Measurements from ENCODE around the gene FKBP5.
"Not testable (repeated sequence)": the region's sequence is repeated elsewhere in the genome, so short reads cannot be mapped to it uniquely, and the experiment has no call there.

Gene FKBP5

DNA sequence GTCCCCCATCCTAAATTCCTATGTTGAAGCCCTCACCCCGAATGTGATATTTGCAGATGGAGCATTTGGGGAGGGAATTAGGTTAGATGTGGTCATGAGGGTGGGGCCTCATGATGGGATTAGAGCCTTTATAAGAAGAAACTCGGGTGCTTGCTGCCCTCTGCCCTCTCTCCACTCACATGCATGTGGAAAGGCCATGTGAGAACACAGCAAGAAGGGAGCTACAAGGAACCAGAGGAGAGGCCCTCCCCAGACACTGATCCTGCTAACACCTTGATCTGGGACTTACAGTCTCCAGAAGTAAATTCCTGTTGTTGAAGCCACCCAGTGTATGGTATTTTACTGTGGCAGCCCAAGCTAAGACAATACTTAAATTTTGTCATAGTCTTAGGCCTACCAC, 106.4 kb downstream of the FKBP5 start:
- no peak for DNase-seq

DNA sequence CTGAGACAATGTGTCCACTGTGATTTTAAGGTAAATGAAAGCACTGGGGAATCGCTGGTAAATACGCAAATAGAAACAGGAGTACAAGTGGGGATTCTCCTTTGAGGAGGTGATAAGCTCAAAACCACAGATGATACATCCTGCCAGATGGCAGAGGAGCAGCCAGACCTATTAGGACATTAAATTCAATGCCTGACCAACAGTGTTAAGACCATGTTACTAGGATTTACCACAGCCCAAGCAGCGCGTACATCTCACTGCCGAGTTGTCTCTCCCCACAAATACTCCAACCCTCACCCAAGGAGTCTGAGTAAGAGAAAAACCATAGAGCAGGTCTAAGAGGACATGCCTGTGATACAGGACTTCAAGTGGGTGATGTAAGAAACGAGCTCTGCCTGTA, 107.1 kb downstream of the FKBP5 start:
- DNase-seq: no peak

DNA sequence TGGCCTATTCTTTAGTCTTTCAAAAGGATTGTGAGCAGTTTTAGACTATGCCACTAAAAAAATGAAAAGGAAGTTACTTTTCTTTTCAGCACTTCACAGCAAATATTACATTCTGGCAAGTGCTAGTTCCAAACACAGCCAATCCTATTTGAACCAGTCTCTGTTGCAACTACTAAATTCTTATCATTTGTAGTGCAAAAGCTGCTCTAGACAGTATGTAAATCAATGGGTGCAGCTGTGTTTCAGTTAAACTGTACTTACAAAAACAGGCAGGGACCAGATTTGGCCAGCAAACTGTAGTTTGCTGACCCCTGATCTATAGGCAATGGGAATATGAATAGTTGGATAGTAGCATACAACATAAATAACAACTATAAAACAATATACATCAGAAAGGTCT, 107.9 kb downstream of the FKBP5 start:
- no peak for DNase-seq

DNA sequence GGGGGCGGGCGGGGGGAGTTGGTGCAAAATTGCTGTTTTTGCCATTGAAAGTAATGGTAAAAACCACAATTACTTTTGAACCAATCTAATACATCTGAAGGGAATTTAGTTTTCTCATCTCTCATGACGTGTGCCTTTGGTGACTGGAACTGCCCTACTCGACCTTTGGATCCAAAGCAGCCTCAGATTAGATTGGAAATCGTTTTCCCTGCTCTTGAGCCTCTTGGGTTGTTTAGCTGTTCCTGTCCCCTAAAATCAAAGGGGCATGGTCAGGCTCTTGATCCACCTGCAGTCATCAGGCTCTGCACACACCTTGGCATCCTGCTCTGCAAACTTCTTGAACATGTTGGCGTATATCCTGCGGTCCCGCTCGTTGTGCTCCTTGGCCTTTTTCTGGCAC, 112.0 kb downstream of the FKBP5 start:
- DNase-seq: no peak

DNA sequence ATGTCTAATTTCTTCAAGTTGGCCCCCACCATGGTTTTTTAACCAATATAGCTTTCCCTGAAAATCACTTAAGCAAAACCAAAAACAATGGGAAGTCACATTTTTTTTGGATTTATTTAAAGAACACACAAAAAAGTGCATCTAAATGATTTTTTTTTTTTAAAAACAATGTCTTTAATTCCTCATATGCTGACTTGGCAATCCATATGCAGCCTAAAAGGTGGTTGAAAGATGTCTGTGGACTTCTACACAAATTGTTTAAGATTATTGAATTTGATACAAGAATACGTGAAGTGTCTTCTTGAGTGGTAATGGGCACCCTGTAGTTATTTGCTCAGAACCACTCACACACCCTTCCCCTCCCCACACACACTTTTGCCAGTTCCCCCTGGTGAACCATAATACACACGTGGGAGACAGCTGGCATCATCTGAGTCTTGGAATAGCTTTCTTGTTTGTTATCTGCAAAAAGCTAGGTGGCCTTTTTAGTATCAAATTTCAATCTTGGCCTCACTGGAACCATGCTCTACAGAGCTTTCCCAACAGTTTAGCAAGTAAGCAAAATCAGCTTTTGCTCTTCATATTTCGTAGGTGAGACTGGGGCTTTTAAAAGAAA, 115.1 kb downstream of the FKBP5 start:
- no peak for DNase-seq

DNA sequence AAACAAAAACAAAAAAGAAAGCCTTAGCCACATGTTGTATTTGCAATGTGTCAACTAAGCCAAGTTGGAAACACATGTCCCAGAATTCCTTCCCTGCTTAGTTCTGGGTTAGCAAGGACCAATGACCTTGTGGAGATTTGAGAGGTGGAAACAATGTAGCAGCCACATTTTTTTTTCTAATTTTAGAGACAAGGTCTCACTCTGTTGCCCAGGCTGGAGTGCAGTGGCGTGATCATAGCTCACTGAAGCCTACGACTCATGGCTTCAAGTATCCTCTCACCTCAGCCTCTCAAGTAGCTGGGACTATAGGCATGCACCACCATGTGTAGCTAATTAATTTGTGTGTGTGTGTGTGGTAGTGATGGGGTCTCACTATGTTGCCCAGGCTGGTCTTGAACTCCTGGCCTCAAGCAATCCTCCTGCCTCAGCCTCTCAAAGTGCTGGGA, 117.8 kb downstream of the FKBP5 start:
- not testable (repeated sequence) for DNase-seq

DNA sequence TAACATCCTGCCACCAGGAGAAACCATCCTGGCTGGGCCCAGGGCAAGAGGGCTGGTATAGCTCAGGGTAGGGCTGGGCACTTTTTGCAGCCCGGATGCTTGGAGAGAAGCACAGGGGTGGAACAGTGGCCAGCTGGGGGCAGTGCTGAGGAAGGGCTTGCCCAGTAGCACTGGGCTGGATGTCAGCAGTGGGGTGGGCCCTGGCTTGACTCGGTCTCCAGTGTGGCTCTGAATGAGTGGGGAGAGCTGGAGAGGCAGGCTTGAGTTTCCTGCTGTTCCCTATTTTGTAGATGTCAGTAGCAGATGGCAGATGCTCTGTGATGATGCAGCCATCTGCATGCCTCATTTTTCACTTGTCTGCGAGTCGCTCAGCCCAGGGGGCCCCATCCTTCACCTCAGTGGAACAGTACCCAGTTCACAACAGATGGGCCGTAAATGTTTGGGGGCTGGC, 119.7 kb downstream of the FKBP5 start:
- peak; percentile 56 for DNase-seq

DNA sequence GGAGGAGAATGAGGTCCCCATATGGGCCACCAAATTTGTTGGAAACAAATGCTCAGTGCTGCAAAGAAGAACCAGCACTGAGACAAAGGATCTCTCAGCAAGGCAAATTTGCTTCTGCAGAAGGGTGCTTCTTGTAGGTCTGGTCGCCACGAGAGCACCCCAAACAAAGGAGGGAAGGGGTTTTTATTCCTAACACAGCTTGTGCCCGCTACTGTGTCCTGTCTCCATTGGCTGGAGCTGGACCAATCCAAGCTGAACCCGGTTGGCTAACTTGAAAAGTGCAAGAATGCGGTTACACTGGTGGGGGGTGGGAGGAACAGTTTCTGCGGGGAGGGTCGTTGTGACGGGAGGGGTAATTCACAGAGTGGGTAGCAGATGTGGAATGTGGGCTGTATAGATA, 121.9 kb downstream of the FKBP5 start:
- DNase-seq: no peak

DNA sequence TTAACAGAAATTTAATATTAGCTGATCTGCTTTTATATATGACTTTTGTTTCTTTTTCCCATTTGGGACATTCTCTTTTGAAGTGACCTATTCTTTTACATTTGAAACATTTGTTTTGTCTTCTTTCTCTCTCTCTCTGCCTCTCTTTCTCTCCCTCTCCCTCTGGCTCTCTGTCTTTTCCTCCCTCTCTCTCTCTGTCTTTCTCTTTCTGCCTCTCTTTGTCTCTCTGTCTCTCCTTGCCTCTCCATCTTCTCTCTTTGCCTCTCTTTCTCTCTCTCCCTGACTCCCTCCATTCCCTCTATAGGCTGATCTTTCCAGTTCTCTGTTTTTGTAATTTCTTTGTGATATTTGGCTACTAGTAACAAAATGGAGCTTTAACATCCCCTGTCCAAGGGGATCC, 124.0 kb downstream of the FKBP5 start:
- DNase-seq: no peak

DNA sequence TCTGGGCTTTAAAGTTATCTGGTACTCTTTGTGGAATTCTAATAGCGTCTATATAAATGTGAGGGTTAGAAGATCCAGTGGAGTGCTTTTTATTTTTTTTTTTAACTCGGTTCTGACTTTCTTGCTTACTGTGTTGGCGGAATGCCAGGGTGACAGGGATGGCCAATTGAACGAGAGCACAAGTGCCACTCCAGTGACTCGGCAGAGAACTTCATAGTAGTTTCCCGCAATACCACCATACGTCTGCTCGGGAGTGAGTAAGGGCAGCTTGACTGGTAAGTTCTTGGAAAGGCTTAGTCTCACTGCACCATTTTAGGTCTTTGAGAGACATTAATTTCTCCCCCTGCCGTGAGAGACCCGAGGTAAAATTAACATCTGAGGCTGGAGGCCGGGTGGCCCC, 126.7 kb downstream of the FKBP5 start:
- no peak for DNase-seq

DNA sequence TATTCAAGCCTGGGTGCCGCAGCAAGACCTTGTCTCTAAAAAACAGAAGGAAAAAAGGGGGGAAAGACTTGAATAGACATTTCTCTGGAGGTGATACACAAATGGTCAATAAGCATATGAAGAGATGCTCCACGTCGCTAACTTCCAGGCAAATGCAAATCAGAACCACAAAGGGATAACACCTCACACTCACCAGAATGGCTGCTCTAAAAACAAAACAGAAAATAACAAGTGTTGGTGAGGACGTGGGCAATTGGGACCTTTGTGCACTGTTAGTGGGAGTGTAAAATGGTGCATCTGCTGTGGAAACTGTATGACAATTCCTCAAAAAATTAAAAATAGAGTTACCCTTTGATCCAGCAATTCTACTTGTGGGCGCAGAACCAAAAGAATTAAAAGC, 127.6 kb downstream of the FKBP5 start:
- DNase-seq: no peak

DNA sequence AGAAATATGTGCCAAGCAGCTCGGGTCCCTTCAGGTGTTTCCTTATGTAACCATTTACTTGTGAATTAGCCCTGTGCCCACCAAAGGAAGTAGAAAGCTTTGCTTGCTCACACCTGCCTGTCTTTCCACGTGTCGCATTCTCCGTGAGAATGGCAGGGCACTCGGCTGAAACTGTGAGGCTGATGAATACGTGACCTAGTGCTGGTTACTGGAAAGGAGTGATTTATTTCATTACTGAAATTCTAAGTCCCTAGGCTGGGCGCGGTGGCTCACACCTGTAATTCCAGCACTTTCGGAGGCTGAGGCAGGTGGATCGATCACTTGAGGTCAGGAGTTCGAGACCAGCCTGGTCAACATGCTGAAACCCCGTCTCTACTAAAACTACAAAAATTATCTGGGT, 130.1 kb downstream of the FKBP5 start:
- no peak for DNase-seq

DNA sequence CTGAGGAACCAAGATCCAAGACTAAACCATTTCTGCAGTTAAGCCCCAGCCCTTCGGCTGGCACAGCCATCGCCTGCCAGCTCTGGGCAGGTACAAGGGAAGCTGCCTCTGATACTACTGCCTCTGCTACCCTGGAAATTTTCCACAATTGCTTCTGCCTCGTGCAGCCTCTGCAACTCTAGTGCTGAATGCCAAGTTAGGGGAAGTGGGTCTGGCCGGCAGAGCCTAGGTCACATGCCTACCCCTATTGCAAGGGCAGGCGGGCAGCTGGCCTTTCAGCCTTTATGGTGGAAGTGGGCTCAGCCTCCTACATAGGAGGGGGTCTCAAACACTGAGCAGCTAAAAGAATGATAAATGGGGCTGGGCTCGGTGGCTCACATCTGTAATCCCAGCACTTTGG, 131.5 kb downstream of the FKBP5 start:
- no peak for DNase-seq

DNA sequence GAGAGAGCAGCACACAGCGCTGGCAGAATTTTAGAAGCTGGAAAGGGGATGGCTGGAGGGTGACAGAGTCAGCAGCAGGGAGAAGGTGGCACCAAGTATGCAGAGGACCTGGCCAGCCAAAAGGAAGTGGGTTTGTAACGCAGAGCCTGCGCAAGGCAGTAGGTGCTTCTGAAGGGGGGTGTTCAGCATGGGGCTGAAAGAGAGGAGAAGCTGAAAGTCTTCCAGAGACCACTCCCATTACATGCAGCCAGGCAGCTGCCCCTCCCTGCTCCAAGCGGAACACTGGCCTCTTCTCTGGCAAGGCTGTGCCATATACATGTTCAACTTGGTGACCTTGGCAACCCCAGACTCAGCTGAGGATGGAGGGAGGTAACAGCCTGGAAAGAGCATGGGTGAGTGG, 133.9 kb downstream of the FKBP5 start:
- DNase-seq: no peak

DNA sequence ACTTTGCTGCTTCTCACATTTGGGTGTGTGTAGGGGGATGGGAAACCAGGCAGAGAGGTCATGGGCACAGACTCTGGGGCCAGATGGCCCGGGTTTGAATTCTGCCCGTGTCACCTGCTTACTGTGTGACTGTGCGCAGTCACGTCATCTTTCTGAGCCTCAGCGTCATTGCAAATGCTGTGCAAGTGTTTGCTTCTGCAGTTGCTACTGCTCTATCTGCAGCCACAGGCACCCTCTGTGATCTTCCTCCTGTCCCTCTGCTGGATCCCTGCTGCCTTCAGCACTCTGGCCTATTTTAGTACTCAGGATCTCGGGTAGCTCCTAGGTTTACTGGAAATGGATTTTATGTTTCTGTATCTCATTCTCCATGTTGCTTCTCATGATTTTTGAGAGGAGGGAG, 135.4 kb downstream of the FKBP5 start:
- no peak for DNase-seq

DNA sequence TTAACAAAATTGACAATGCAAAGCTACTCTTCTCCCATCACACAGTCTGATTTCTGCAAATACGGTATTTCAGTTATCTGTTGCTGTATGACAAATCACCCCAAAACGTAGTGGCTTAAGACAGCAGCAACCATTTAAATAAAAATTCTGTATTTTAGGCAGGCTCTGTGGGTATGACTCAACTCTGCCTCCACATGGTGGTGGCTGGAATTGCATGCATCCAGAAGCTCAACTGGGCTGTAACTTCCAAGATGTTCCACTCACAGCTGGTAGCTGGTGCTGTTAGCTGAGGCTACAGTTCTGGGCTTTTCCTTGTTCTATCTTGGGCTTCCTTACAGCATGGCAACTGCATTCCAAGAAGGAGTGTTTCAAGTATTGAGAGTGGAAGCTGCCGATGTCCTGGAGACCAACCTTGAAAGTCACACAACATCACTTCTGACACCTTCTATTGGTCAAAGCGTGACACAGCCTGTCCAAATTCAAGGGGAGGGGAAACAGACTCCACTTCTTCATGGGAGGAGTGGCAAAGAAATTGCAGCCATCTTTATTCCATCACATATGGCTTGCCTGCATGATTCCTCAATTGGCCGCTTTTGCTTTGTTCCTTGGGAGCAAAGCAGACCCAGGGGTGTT, 136.3 kb downstream of the FKBP5 start:
- DNase-seq: peak; percentile 73

DNA sequence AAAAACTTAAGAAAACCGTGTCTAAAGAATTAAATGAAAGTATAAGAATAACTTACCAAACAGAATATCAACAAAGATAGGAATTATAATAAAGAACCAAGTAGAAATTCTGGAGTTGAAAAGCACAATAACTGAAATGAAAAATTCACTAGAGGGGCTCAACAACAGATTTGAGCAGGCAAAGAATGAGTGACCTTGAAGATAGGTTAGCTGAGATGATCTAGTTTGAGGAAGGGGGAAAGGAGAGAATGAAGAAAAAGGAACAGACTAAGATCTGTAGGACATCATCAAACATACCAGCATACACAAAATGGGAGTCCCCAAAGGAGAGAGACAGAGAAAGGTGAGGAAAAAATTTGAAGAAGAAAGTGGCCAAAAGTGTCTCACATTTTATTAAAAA, 138.3 kb downstream of the FKBP5 start:
- DNase-seq: no peak

DNA sequence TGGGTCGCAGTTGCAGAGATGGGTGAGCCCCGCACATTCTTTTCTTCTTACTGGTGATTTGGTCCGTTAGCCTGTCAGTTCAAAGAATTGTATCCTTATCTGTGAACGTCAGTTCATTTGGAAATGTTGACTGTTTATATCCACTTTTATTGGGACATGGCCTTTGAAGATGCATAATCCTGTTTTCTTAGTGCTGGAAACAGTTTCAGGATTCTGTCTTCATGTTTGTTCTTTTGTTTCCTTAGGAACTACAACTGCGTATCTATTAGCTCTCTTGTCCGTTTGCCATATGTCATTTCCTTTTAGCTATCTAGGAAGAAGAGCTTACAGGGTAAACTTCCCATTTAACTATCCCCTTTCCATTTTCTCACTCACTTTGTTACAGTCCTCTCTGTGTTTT, 141.0 kb downstream of the FKBP5 start:
- no peak for DNase-seq

DNA sequence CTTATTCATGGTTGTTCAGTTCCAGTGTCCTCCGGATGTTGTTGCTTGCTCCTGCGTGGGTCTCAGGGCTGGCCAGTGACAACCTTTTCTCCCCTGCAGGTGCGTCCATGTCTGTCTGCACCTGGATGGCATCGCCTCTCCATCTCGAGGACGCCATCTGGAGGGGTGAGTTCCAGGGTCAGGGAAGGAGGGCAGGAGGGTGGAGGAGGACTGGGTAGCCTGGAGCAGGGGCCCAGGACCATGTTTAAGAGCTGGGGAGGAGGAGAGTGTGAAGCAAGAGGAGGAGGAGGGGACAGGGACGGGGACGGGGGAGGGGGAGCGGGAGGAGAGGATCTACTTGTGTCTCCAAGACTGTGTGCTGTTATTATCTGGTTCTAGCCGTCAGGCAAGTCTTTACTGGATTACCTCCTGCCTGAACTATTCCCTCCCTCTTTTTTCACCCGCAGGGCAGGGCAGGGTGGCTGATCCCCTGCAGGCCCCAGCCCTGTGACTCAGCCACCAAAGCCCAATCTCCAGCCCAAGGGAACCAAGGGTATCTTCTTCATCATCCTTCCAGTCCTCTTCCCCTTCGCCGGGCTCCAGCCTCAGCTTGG, 143.8 kb downstream of the FKBP5 start:
- no peak for DNase-seq

DNA sequence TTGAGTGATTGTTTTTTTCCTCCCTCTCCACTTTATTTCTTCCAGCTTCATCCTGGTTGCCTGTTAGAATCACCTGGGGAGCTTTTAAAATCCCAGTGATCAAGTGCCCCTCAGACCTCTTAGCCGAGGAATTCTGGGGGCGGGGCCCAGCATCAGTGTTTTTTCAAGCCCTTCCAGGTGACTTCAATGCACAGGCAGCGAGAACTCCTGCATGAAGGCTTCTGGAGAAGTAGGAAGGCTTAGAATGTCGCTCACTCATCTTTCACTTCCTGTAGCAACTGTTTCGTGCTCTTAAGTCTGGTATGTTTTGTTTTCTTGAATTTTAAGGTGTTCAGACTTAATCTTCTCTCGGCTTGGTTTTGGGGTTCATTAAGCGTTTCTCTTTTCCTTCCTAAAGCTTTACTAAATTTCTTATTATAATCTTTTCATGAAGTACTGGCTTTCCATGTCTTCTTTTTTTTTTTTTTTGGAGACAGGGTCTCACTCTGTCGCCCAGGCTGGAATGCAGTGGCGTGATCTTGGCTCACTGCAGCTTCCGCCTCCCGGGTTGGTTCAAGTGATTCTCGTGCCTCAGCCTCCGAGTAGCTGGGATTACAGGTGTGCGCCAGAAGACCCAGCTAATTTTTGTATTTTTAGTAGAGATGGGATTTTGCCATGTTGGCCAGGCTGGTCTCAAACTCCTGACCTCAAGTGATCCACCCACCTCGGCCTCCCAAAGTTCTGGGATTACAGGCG, 145.1 kb downstream of the FKBP5 start:
- no peak for DNase-seq

DNA sequence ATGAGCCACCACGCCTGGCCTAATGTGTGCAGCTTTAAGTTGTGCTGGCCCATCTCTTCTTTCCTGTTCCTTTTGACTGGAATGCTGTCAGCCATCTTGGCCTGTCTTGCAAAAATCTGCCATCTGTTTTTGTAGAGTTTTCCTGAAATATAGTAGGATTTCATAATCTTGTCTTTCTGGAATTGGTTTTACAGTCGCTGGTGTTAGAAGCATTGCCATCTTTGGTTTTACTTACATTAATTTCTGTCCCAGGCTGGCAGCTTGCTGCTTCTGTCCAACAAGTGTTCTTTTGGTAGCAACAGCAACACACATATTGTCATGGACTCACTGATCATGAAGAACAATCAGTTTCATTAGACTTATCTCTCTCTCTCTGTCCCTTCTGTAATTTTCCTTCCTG, 146.9 kb downstream of the FKBP5 start:
- no peak for DNase-seq

DNA sequence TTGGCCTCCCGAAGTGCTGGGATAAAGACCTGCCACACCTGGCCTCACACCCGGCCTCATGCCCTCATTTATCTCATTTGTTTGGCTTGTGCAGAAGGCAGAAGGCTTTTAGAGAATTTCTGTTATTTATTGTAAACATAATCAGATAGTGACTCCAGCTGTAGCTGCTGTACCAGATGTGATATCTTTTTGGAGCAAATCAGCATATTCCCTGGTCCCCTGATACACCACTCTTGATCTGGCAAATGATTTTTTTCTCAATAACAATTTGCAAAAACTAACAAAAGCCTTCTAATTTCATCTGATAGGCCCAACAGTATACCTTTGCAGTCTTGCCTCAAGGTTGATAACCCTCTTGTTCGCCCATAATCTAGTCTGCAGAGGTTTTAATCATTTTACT, 149.5 kb downstream of the FKBP5 start:
- no peak for DNase-seq

DNA sequence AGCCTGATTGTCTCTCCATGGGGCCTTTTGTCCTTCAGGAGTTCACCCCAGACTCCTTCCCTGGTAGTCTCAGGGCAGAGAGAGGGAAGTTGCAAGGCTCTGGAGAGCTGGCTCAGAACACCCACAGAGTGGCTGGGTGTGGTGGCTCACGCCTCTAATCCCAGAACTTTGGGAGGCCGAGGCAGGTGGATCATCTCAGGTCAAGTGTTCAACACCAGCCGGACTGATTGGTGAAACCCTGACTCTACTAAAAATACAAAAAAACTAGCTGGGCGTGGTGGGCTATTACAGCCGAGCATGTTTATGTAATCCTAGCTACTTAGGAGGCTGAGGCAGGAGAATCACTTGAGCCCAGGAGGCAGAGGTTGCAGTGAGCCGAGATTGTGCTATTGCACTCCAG, 152.9 kb downstream of the FKBP5 start:
- not testable (repeated sequence) for DNase-seq

All from stimulated activated CD4-positive, alpha-beta T cell treated with anti-CD3 and anti-CD28 coated beads, Interleukin-15, amount 100 ng/mL, for 24 hours (primary cell).